ENCODE data around the gene TMX2. TPM values are rescaled to one million over a fixed set of nuclear protein-coding genes. Genes with fewer than 3 reads are reported as not detected.
A peak's percentile ranks its signal among the peaks of the same experiment; 100 is the strongest.

Gene TMX2
- polyA plus RNA-seq, 1 donor (not counting 4 experiments of a cell fraction or from before 2014, with no cell fraction given) = 92.8 TPM

- no peak for TF ChIP-seq EZH2 (IDR thresholded peaks at IDR 0.05; ENCODE audit: low read length)
- no peak for TF ChIP-seq CTCF (optimal IDR thresholded peaks at IDR 0.05 in 1 of 3, IDR thresholded peaks at IDR 0.05 in 1 of 3, conservative IDR thresholded peaks at IDR 0.05 in 1 of 3; ENCODE audit: extremely low read depth in 1 of 3, insufficient read depth in 2 of 3, low read length in 3 of 3)
These were observed 76.3 kb downstream of the TMX2 start for GRCh38 chr11:57788703-57789088.

More at GRCh38 chr11:57788703-57789088, 76.3 kb downstream of the TMX2 start:
- Histone ChIP-seq H3K27ac (ENCODE audit: control insufficient read depth, insufficient read depth, low read length) (peak overlapping the region; percentile 93), H2AFZ (ENCODE audit: control insufficient read depth, low read length) (no peak overlapping the region), H3K4me3 (ENCODE audit: control insufficient read depth in 2 of 3, extremely low read depth in 1 of 3, insufficient read depth in 2 of 3, low read depth in 1 of 3, low read length in 3 of 3) (peak overlapping the region in 1 of 3 experiments; percentile 41), H3K4me1 (ENCODE audit: control insufficient read depth, extremely low read depth, insufficient read depth, low read length) (peaks cover 56% of the 10 kb centered on the region), H3K36me3 (ENCODE audit: control insufficient read depth in 2 of 2, extremely low read depth in 1 of 2, insufficient read depth in 2 of 2, low read length in 2 of 2) (peaks cover 6 to 11% of the 10 kb centered on the region in 2 experiments), H3K27me3 (ENCODE audit: control insufficient read depth, extremely low read depth, insufficient read depth, low read length) (no peaks in the 10 kb centered on the region), H3K9ac (ENCODE audit: control insufficient read depth, extremely low read depth, insufficient read depth, low read length) (no peak overlapping the region), H4K20me1 (ENCODE audit: control insufficient read depth, extremely low read depth, insufficient read depth, low read length) (peaks cover 5% of the 10 kb centered on the region), H3K4me2 (ENCODE audit: control insufficient read depth, extremely low read depth, insufficient read depth, low read depth, low read length) (peak overlapping the region; percentile 91), H3K9me3 (ENCODE audit: control insufficient read depth, low read depth, low read length) (no peaks in the 10 kb centered on the region), H3K79me2 (ENCODE audit: control insufficient read depth, insufficient read depth, low read length) (peaks cover 97% of the 10 kb centered on the region), H3K9me1 (ENCODE audit: control insufficient read depth, extremely low read depth, insufficient read depth, low read length) (no peaks in the 10 kb centered on the region)
- DNase-seq (ENCODE audit: low read depth, low spot score) (no peak), FAIRE-seq (no peak)
- dilution Hi-C loops (cut with MboI; ENCODE audit: extremely low pct_ligation_motif_present, low sequenced_read_pairs) = no loop called here

Small RNA genes within 50 kb of the gene (small RNA-seq; reads per million reads assigned to genes)
- gene TMX2-CTNND1 (ENCODE audit: insufficient read length in 3 of 3, low read depth in 3 of 3, low replicate concordance in 1 of 3) = 0 reads per million in 3 experiments

Other genes with a start within 250 kb of the TMX2 start
- 0.45 to 0.91 TPM (median 0.75 TPM) in 3 replicates for gene SLC43A1, start 196.9 kb upstream of the TMX2 start, polyA plus RNA-seq
- 65.7 to 92.2 TPM (median 70.9 TPM) in 3 replicates for gene TIMM10, start 181.8 kb upstream of the TMX2 start, polyA plus RNA-seq
- not detected in 3 replicates for gene SMTNL1, start 175.0 kb upstream of the TMX2 start, polyA plus RNA-seq
- gene UBE2L6, start 144.9 kb upstream of the TMX2 start, polyA plus RNA-seq = 56.6 to 91.9 TPM (median 83.0 TPM) in 3 replicates
- gene SERPING1, start 114.9 kb upstream of the TMX2 start, polyA plus RNA-seq = 12.8 to 21.9 TPM (median 14.4 TPM) in 3 replicates
- gene YPEL4, start 62.7 kb upstream of the TMX2 start, polyA plus RNA-seq = 0.05 to 0.14 TPM in 2 of 3 replicates, not detected in the other
- 24.6 to 41.7 TPM (median 25.0 TPM) in 3 replicates for gene CLP1, start 54.8 kb upstream of the TMX2 start, polyA plus RNA-seq
- gene ZDHHC5, start 44.5 kb upstream of the TMX2 start, polyA plus RNA-seq = 78.8 to 94.6 TPM (median 79.3 TPM) in 3 replicates
- gene MED19, start 378 bp upstream of the TMX2 start, polyA plus RNA-seq = 16.3 to 21.8 TPM (median 19.3 TPM) in 3 replicates
- 59.1 to 88.2 TPM (median 76.0 TPM) in 3 replicates for gene SELENOH, start 28.9 kb downstream of the TMX2 start, polyA plus RNA-seq
- gene BTBD18, start 39.2 kb downstream of the TMX2 start, polyA plus RNA-seq = not detected in 3 replicates
- 125 to 187 TPM (median 144 TPM) in 3 replicates for gene CTNND1, start 49.2 kb downstream of the TMX2 start, polyA plus RNA-seq

All from keratinocyte (primary cell).